NCI-H460 (cell line): ENCODE data around the gene MUC2. TPM values are rescaled to one million over a fixed set of nuclear protein-coding genes. Genes with fewer than 3 reads are reported as not detected.

Experiments used
- DNase-seq: peaks from one replicate; pipeline ENCODE4 v3.0.0-alpha.2; 2016; ENCODE audit warnings: low read depth; ENCODE audit errors: extremely low read depth
- total RNA-seq: library from RNA; depleted of rRNA; stranded (reverse); fragments of >200 nt; shearing (Covaris generic); gene quantifications from 2 replicates; pipeline ENCODE4 v1.2.3, GENCODE V29; 2014

MUC2 gene
- total RNA-seq, 1 experiment from 2014 or later = not detected

- no peak for DNase-seq
Observed at GRCh38 chr11:1036303-1036923, 38.3 kb upstream of the MUC2 start, which contains the start of gene MUC6. MUC6 (minus strand) TSS chr11:1036718; CDS start chr11:1036655, 63 bp downstream.

- DNase-seq = no peak
Observed at GRCh38 chr11:1036931-1037330, 37.7 kb upstream of the MUC2 start.

GRCh38 chr11:1037506-1038055, 37.1 kb upstream of the MUC2 start:
- DNase-seq = no peak

- no peak for DNase-seq
Observed at GRCh38 chr11:1038361-1038760, 36.3 kb upstream of the MUC2 start.

- no peak for DNase-seq
Observed at GRCh38 chr11:1038921-1039320, 35.8 kb upstream of the MUC2 start.

GRCh38 chr11:1039481-1040427, 34.9 kb upstream of the MUC2 start:
- no peak for DNase-seq

- no peak for DNase-seq
Observed at GRCh38 chr11:1040428-1041148, 34.1 kb upstream of the MUC2 start.

GRCh38 chr11:1041149-1041467, 33.6 kb upstream of the MUC2 start:
- DNase-seq = no peak

GRCh38 chr11:1041471-1041870, 33.2 kb upstream of the MUC2 start:
- DNase-seq = no peak

GRCh38 chr11:1041936-1042608, 32.6 kb upstream of the MUC2 start:
- DNase-seq = no peak

GRCh38 chr11:1042626-1043562, 31.8 kb upstream of the MUC2 start:
- no peak for DNase-seq

GRCh38 chr11:1043563-1044096, 31.0 kb upstream of the MUC2 start:
- no peak for DNase-seq

GRCh38 chr11:1044160-1044559, 30.5 kb upstream of the MUC2 start:
- DNase-seq = no peak

GRCh38 chr11:1047595-1048156, 27.0 kb upstream of the MUC2 start:
- DNase-seq = no peak

GRCh38 chr11:1048375-1049070, 26.2 kb upstream of the MUC2 start:
- no peak for DNase-seq

- no peak for DNase-seq
Observed at GRCh38 chr11:1049071-1049405, 25.6 kb upstream of the MUC2 start.

- DNase-seq = no peak
Observed at GRCh38 chr11:1049431-1049891, 25.2 kb upstream of the MUC2 start.

GRCh38 chr11:1049911-1050580, 24.6 kb upstream of the MUC2 start:
- no peak for DNase-seq
